HCT116 (cell line): ENCODE data around the gene ZCWPW1. TPM values are rescaled to one million over a fixed set of nuclear protein-coding genes. Genes with fewer than 3 reads are reported as not detected.

ENCODE experiments used
- ATAC-seq: fragments of 200-7000 bp; cut with Tn5 transposase; 2 replicates; pipeline ENCODE4 v1.9.1; 2020; ENCODE audit warnings: mild to moderate bottlenecking, moderate library complexity
- BruUV-seq: library from RNA; stranded (reverse); fragments of 400-500 nt; replicated peaks from 2 replicates; lab custom pipeline; 2021; lab: Mats Ljungman, UMichigan
- CTCF ChIA-PET: fragments of 300-600 bp; sonication (Branson Sonifier 250); formaldehyde crosslinking; loops from one replicate; lab custom pipeline; 2021; ENCODE audit warnings: antibody characterized with exemption; lab: Charles Lee
- POLR2A ChIA-PET: fragments of 300-600, 350-600 bp; sonication (Branson Sonifier 250); formaldehyde crosslinking; loops from one replicate; lab custom pipeline; 2021; ENCODE audit warnings: antibody characterized with exemption; lab: Charles Lee
- RAD21 ChIA-PET, 2 experiments: fragments of 300-600 bp; sonication (Branson Sonifier 250); formaldehyde crosslinking; loops; one replicate each; lab custom pipeline; 2023; ENCODE audit warnings: low total read pairs in 2 of 2; ENCODE audit not compliant: uncharacterized antibody in 2 of 2, unreplicated experiment in 2 of 2, low non-redundant PET in 1 of 2; lab: Charles Lee
- DNase-seq: peaks from one replicate; pipeline ENCODE4 v3.0.0-alpha.2; 2010; ENCODE audit warnings: low read depth, low spot score
- H2AFZ ChIP-seq: fragments of 200-600 bp; shearing (Covaris generic), sonication (generic); 2 replicates; pipeline ENCODE4 v1.6.1; 2017; ENCODE audit warnings: low read depth, mixed run types, mixed read lengths, antibody characterized with exemption, low read length; ENCODE audit not compliant: poor library complexity, severe bottlenecking
- H3K27ac ChIP-seq: 2 replicates; pipeline ENCODE4 v1.5.1; 2012; ENCODE audit warnings: low read depth, low read length
- H3K27me3 ChIP-seq: fragments of 200-600 bp; sonication (generic); 2 replicates; pipeline ENCODE4 v1.6.1; 2016; ENCODE audit warnings: mixed run types, low read length, mixed read lengths; ENCODE audit not compliant: insufficient read depth
- H3K36me3 ChIP-seq, 2 experiments: fragments of 200-500 bp in 1 of 2; fragments of 200-600 bp in 1 of 2; sonication (Bioruptor generic) in 1 of 2; sonication (generic) in 1 of 2; 2 replicates each; pipeline versions ENCODE4 v1.5.1 to v1.6.1; 2014 to 2016; ENCODE audit warnings: low read length in 2 of 2, inconsistent platforms in 1 of 2, mixed read lengths in 1 of 2, mixed run types in 1 of 2; ENCODE audit not compliant: insufficient read depth in 2 of 2, control insufficient read depth in 1 of 2
- H3K4me1 ChIP-seq, 2 experiments: fragments of 200-600 bp in 1 of 2; sonication (generic) in 1 of 2; 2 replicates each; pipeline versions ENCODE4 v1.5.1 to v1.6.1; 2012 to 2017; ENCODE audit warnings: low read length in 2 of 2, inconsistent platforms in 1 of 2, mild to moderate bottlenecking in 1 of 2, mixed read lengths in 1 of 2, mixed run types in 1 of 2, moderate library complexity in 1 of 2; ENCODE audit not compliant: insufficient read depth in 2 of 2, control insufficient read depth in 1 of 2
- H3K4me2 ChIP-seq: fragments of 200-600 bp; sonication (generic); 2 replicates; pipeline ENCODE4 v1.6.1; 2017; ENCODE audit warnings: mixed run types, low read length, mixed read lengths
- H3K4me3 ChIP-seq, 2 experiments: fragments of 200-600 bp in 1 of 2; sonication (generic) in 1 of 2; replicated peaks in 1 of 2; 2 replicates each; pipeline ENCODE4 v1.5.1; 2011 to 2016; ENCODE audit warnings: low read length in 2 of 2, control low read depth in 1 of 2, low read depth in 1 of 2, mild to moderate bottlenecking in 1 of 2, mixed read lengths in 1 of 2, mixed run types in 1 of 2
- H3K79me2 ChIP-seq: fragments of 200-600 bp; sonication (generic); 2 replicates; pipeline ENCODE4 v1.6.1; 2017; ENCODE audit warnings: mild to moderate bottlenecking, mixed run types, low read length, moderate library complexity, mixed read lengths; ENCODE audit not compliant: insufficient read depth
- H3K9ac ChIP-seq: fragments of 200-600 bp; sonication (generic); 2 replicates; pipeline ENCODE4 v1.6.1; 2016; ENCODE audit warnings: low read length, mixed read lengths
- H3K9me2 ChIP-seq: fragments of 200-600 bp; sonication (generic), shearing (Covaris generic); 2 replicates; pipeline ENCODE4 v1.6.1; 2017; ENCODE audit warnings: mixed run types, mild to moderate bottlenecking, moderate library complexity; ENCODE audit not compliant: insufficient read depth
- H3K9me3 ChIP-seq, 2 experiments: fragments of 200-500 bp in 1 of 2; fragments of 200-600 bp in 1 of 2; sonication (Bioruptor generic) in 1 of 2; sonication (generic) in 1 of 2; 2 replicates each; pipeline ENCODE4 v1.6.1; 2014 to 2017; ENCODE audit warnings: low read length in 2 of 2, mixed read lengths in 2 of 2, inconsistent platforms in 1 of 2, low read depth in 1 of 2, mild to moderate bottlenecking in 1 of 2, mixed run types in 1 of 2, moderate library complexity in 1 of 2; ENCODE audit not compliant: control insufficient read depth in 1 of 2, insufficient read depth in 1 of 2
- H4K20me1 ChIP-seq: fragments of 200-600 bp; sonication (generic), shearing (Covaris generic); 2 replicates; pipeline ENCODE4 v1.6.1; 2017; ENCODE audit warnings: mixed run types, mild to moderate bottlenecking, moderate library complexity; ENCODE audit not compliant: insufficient read depth
- ATF3 ChIP-seq: IDR thresholded peaks from 2 replicates; pipeline ENCODE4 v1.6.1; 2012
- EGR1 ChIP-seq: IDR thresholded peaks from 2 replicates; pipeline ENCODE4 v1.6.1; 2012; ENCODE audit warnings: low read depth
- FOSL1 ChIP-seq: IDR thresholded peaks from 2 replicates; pipeline ENCODE4 v1.6.1; 2012; ENCODE audit warnings: low read depth
- RAD21 ChIP-seq: IDR thresholded peaks from 2 replicates; pipeline ENCODE4 v1.6.1; 2012; ENCODE audit warnings: low read depth, mild to moderate bottlenecking
- SP1 ChIP-seq: IDR thresholded peaks from 2 replicates; pipeline ENCODE4 v1.6.1; 2012; ENCODE audit warnings: low read depth
- SRF ChIP-seq: IDR thresholded peaks from 2 replicates; pipeline ENCODE4 v1.6.1; 2012; ENCODE audit warnings: low read depth
- TCF7L2 ChIP-seq: IDR thresholded peaks from 2 replicates; pipeline ENCODE4 v1.7.0; 2011; ENCODE audit warnings: borderline replicate concordance, inconsistent platforms; ENCODE audit not compliant: insufficient read depth, insufficient read length; ENCODE audit errors: extremely low read depth
- YY1 ChIP-seq: IDR thresholded peaks from 2 replicates; pipeline ENCODE4 v1.6.1; 2011; ENCODE audit warnings: low read length, low read depth, moderate library complexity, mild to moderate bottlenecking; ENCODE audit not compliant: insufficient replicate concordance; ENCODE audit errors: extremely low read depth
- ZBTB33 ChIP-seq: IDR thresholded peaks from 2 replicates; pipeline ENCODE4 v1.6.1; 2011; ENCODE audit warnings: mild to moderate bottlenecking, low read length, moderate library complexity; ENCODE audit not compliant: insufficient replicate concordance; ENCODE audit errors: extremely low read depth
- ZFX ChIP-seq: fragments of 450-650 bp; IDR thresholded peaks from 2 replicates; pipeline ENCODE4 v1.6.1; 2017
- ZNF274 ChIP-seq: fragments of 200-500 bp; sonication (Bioruptor generic); IDR thresholded peaks from 2 replicates; pipeline ENCODE4 v1.6.1; 2014; ENCODE audit warnings: mild to moderate bottlenecking, low read depth, low read length, inconsistent platforms
- intact Hi-C: fragments of 100-400 bp; cut with micrococcal nuclease; formaldehyde crosslinking; loops from 2 replicates; pipeline ENCODE4 v1.10.0; 2022
- total RNA-seq: library from RNA; stranded (reverse); gene quantifications from one replicate; pipeline ENCODE4 v1.2.1, GENCODE V29; 2021; ENCODE audit not compliant: unreplicated experiment
- TF ChIP-seq, protein P1 (sequence below), 3 experiments: fragments of 200-600 bp in 1 of 3; sonication (generic) in 1 of 3; IDR thresholded peaks in 2 of 3; conservative IDR thresholded peaks in 1 of 3; 2 replicates each; pipeline ENCODE4 v1.5.1; 2012 to 2017; ENCODE audit warnings: low read depth in 2 of 3, low read length in 2 of 3, antibody characterized with exemption in 1 of 3, borderline replicate concordance in 1 of 3, control low read depth in 1 of 3, mild to moderate bottlenecking in 1 of 3, mixed read lengths in 1 of 3, mixed run types in 1 of 3, moderate library complexity in 1 of 3; ENCODE audit not compliant: insufficient read depth in 1 of 3

ZCWPW1 gene
- total RNA-seq, 1 experiment from 2014 or later, result 1.5 TPM

GRCh38 chr7:100376066-100376465 is 52.4 kb downstream of the ZCWPW1 start:
- no peaks in the 10 kb centered on the region for H3K9me3 ChIP-seq
- no peak for DNase-seq
- intact Hi-C loops, result no loop called here
- H3K4me1 ChIP-seq, result no peaks in the 10 kb centered on the region
- H3K9ac ChIP-seq, result no peak overlapping the region
- H3K27ac ChIP-seq, result no peak overlapping the region
- no peak for ATAC-seq
- no TSS peak for BruUV-seq
- RAD21 ChIA-PET, result no interaction called here
- H3K9me2 ChIP-seq, result no peaks in the 10 kb centered on the region
- POLR2A ChIA-PET, result no interaction called here
- H3K27me3 ChIP-seq, result no peaks in the 10 kb centered on the region
- no peak overlapping the region for H3K4me2 ChIP-seq
- CTCF ChIA-PET, result no interaction called here
- H2AFZ ChIP-seq, result no peak overlapping the region
- TF ChIP-seq ZFX (no peak), ZNF274 (no peak), EGR1 (no peak), FOSL1 (no peak), RAD21 (no peak), TCF7L2 (no peak), ATF3 (no peak)
- TF ChIP-seq, protein P1, sequence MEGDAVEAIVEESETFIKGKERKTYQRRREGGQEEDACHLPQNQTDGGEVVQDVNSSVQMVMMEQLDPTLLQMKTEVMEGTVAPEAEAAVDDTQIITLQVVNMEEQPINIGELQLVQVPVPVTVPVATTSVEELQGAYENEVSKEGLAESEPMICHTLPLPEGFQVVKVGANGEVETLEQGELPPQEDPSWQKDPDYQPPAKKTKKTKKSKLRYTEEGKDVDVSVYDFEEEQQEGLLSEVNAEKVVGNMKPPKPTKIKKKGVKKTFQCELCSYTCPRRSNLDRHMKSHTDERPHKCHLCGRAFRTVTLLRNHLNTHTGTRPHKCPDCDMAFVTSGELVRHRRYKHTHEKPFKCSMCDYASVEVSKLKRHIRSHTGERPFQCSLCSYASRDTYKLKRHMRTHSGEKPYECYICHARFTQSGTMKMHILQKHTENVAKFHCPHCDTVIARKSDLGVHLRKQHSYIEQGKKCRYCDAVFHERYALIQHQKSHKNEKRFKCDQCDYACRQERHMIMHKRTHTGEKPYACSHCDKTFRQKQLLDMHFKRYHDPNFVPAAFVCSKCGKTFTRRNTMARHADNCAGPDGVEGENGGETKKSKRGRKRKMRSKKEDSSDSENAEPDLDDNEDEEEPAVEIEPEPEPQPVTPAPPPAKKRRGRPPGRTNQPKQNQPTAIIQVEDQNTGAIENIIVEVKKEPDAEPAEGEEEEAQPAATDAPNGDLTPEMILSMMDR (IDR thresholded peaks at IDR 0.05 in 2 of 3, conservative IDR thresholded peaks at IDR 0.05 in 1 of 3; ENCODE audit: borderline replicate concordance in 1 of 3, insufficient read depth in 1 of 3, low read depth in 2 of 3, low read length in 2 of 3), result no peak
- TF ChIP-seq, all 23 proteins: peak for 0
- no peak overlapping the region for H3K4me3 ChIP-seq
- no peaks in the 10 kb centered on the region for H4K20me1 ChIP-seq
- no peaks in the 10 kb centered on the region for H3K79me2 ChIP-seq
- no peaks in the 10 kb centered on the region for H3K36me3 ChIP-seq

DNA sequence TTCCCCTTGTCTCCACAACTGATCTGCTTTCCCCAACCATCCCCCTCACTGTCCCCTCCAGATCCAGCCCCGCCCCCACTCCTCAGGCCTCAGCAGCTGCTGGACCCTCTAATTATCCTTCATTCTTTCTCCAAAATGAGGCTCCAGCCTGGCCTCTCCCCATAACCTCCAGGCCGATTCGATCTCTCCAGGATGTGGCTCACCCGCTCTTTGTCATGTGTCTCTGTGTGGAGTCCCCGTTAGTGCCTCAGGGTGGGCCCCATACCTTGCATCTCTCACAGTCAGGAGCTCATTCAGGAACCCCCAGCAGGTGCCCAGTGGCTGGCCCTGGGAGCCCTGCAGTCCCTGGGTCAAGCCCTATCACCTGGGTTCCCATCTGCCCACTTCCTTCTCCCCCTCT is 53.9 kb downstream of the ZCWPW1 start:
- BruUV-seq, result no TSS peak
- ChIA-PET RAD21 (no interaction called here), CTCF (no interaction called here), POLR2A (no interaction called here)
- Histone ChIP-seq H3K27me3 (no peaks in the 10 kb centered on the region), H3K9me2 (no peaks in the 10 kb centered on the region), H4K20me1 (no peaks in the 10 kb centered on the region), H3K9me3 (no peaks in the 10 kb centered on the region), H3K9ac (no peak overlapping the region), H3K4me2 (no peak overlapping the region), H3K4me1 (no peaks in the 10 kb centered on the region), H3K36me3 (no peaks in the 10 kb centered on the region), H2AFZ (no peak overlapping the region), H3K27ac (no peak overlapping the region), H3K79me2 (no peaks in the 10 kb centered on the region), H3K4me3 (no peak overlapping the region)
- ATAC-seq (no peak), DNase-seq (no peak)
- TF ChIP-seq ZBTB33, result no peak
- no peak for TF ChIP-seq SRF
- no peak for TF ChIP-seq ZFX
- no peak for TF ChIP-seq SP1
- TF ChIP-seq YY1, result no peak
- no peak for TF ChIP-seq EGR1
- intact Hi-C loops, result no loop called here
